ENCODE data around the gene TOM1.

The TOM1 gene

DNA sequence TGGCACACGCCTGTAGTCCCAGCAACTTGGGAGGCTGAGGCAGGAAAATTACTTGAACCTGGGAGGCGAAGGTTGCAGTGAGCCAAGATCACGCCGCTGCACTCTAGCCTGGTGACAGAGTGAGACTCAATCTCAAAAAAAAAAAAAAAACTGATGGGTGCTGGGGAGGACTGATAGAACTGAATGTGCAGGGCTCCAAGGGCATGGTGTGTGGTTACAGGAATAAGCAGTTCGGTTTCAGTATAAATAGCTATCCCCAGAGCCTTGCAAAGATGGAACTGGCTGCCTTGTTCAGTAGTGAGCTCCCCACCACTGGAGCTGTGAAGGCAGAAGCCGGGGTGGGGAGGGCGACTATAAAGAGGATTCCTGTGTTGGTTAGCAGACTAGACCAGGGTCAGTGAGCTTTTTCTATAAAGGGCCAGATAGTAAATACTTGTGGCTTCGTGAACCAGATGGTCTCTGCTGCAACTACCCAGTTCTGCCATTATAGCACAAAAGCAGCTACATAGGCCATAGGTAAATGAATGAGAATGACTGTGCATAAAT lies 5.9 kb downstream of the TOM1 start:
- no peak for TF ChIP-seq NFIC (IDR thresholded peaks at IDR 0.05)
- no peak for TF ChIP-seq FOXM1 (IDR thresholded peaks at IDR 0.05; ENCODE audit: borderline replicate concordance, low read depth)
- TF ChIP-seq EP300 (IDR thresholded peaks at IDR 0.05; ENCODE audit: borderline replicate concordance) = no peak
- no peak for TF ChIP-seq RAD21 (IDR thresholded peaks at IDR 0.05; ENCODE audit: low read depth)
- no peak for TF ChIP-seq CREB1 (IDR thresholded peaks at IDR 0.05; ENCODE audit: low read depth)
- no peak for TF ChIP-seq TCF12 (IDR thresholded peaks at IDR 0.05; ENCODE audit: low read depth)
- no peak for TF ChIP-seq REST (IDR thresholded peaks at IDR 0.05; ENCODE audit: low read depth)
- no peak for TF ChIP-seq ZBTB7A (IDR thresholded peaks at IDR 0.05; ENCODE audit: low read depth)
- TF ChIP-seq TAF1 (IDR thresholded peaks at IDR 0.05; ENCODE audit: low read depth) = no peak
- TF ChIP-seq, protein P1, sequence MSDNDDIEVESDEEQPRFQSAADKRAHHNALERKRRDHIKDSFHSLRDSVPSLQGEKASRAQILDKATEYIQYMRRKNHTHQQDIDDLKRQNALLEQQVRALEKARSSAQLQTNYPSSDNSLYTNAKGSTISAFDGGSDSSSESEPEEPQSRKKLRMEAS (IDR thresholded peaks at IDR 0.05) = no peak
- no peak for TF ChIP-seq YY1 (IDR thresholded peaks at IDR 0.05; ENCODE audit: low read depth)
- TF ChIP-seq CEBPB (IDR thresholded peaks at IDR 0.05) = no peak
- TF ChIP-seq, protein P2, sequence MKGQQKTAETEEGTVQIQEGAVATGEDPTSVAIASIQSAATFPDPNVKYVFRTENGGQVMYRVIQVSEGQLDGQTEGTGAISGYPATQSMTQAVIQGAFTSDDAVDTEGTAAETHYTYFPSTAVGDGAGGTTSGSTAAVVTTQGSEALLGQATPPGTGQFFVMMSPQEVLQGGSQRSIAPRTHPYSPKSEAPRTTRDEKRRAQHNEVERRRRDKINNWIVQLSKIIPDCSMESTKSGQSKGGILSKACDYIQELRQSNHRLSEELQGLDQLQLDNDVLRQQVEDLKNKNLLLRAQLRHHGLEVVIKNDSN (IDR thresholded peaks at IDR 0.05) = no peak

- TF ChIP-seq, protein P1 (IDR thresholded peaks at IDR 0.05) = no peak
- no peak for TF ChIP-seq TCF12 (IDR thresholded peaks at IDR 0.05; ENCODE audit: low read depth)
- TF ChIP-seq TAF1 (IDR thresholded peaks at IDR 0.05; ENCODE audit: low read depth) = no peak
- TF ChIP-seq CEBPB (IDR thresholded peaks at IDR 0.05) = no peak
Measured at GRCh38 chr22:35306350-35306967, 6.8 kb downstream of the TOM1 start.

- TF ChIP-seq TCF12 (IDR thresholded peaks at IDR 0.05; ENCODE audit: low read depth) (no peak), TAF1 (IDR thresholded peaks at IDR 0.05; ENCODE audit: low read depth) (no peak), REST (IDR thresholded peaks at IDR 0.05; ENCODE audit: low read depth) (no peak), EGR1 (IDR thresholded peaks at IDR 0.05) (no peak), RAD21 (IDR thresholded peaks at IDR 0.05; ENCODE audit: low read depth) (no peak), FOXM1 (IDR thresholded peaks at IDR 0.05; ENCODE audit: borderline replicate concordance, low read depth) (no peak), YY1 (IDR thresholded peaks at IDR 0.05; ENCODE audit: low read depth) (no peak), EP300 (IDR thresholded peaks at IDR 0.05; ENCODE audit: borderline replicate concordance) (no peak), TEAD4 (IDR thresholded peaks at IDR 0.05) (no peak), CEBPB (IDR thresholded peaks at IDR 0.05) (no peak), CREB1 (IDR thresholded peaks at IDR 0.05; ENCODE audit: low read depth) (no peak), NFIC (IDR thresholded peaks at IDR 0.05) (no peak), ZBTB7A (IDR thresholded peaks at IDR 0.05; ENCODE audit: low read depth) (no peak)
- TF ChIP-seq, protein P1 (IDR thresholded peaks at IDR 0.05) = no peak
- TF ChIP-seq, protein P2 (IDR thresholded peaks at IDR 0.05) = no peak
Measured at GRCh38 chr22:35307372-35307771, 7.7 kb downstream of the TOM1 start.

GRCh38 chr22:35307892-35308291 lies 8.2 kb downstream of the TOM1 start:
- TF ChIP-seq EGR1 (IDR thresholded peaks at IDR 0.05) (no peak), FOXM1 (IDR thresholded peaks at IDR 0.05; ENCODE audit: borderline replicate concordance, low read depth) (no peak), ZBTB7A (IDR thresholded peaks at IDR 0.05; ENCODE audit: low read depth) (no peak), REST (IDR thresholded peaks at IDR 0.05; ENCODE audit: low read depth) (no peak), TAF1 (IDR thresholded peaks at IDR 0.05; ENCODE audit: low read depth) (no peak), YY1 (IDR thresholded peaks at IDR 0.05; ENCODE audit: low read depth) (no peak), CEBPB (IDR thresholded peaks at IDR 0.05) (no peak), CREB1 (IDR thresholded peaks at IDR 0.05; ENCODE audit: low read depth) (no peak), EP300 (IDR thresholded peaks at IDR 0.05; ENCODE audit: borderline replicate concordance) (no peak), RAD21 (IDR thresholded peaks at IDR 0.05; ENCODE audit: low read depth) (no peak), TEAD4 (IDR thresholded peaks at IDR 0.05) (no peak), TCF12 (IDR thresholded peaks at IDR 0.05; ENCODE audit: low read depth) (no peak), NFIC (IDR thresholded peaks at IDR 0.05) (no peak)
- TF ChIP-seq, protein P2 (IDR thresholded peaks at IDR 0.05) = no peak
- TF ChIP-seq, protein P1 (IDR thresholded peaks at IDR 0.05) = no peak
